SK-N-SH (cell line): Measurements from ENCODE around the gene CSNK1A1L. TPM values are rescaled to one million over a fixed set of nuclear protein-coding genes. Genes with fewer than 3 reads are reported as not detected.

Source experiments
- CTCF ChIA-PET: fragments of 300-600, 350-600 bp; formaldehyde crosslinking; extraction: SDS; loops from one replicate; lab custom pipeline; 2021; lab: Yijun Ruan, JAX
- POLR2A ChIA-PET: fragments of 350-600 bp; sonication (Branson Sonifier 250); formaldehyde crosslinking; extraction: SDS; loops from one replicate; lab custom pipeline; 2020; ENCODE audit warnings: antibody characterized with exemption, inconsistent platforms; lab: Yijun Ruan, JAX
- DNase-seq: peaks from one replicate; pipeline ENCODE4 v3.0.0; 2012
- H2AFZ ChIP-seq: fragments of 200-600 bp; sonication (generic); 2 replicates; pipeline ENCODE4 v1.8.1; 2016; ENCODE audit warnings: antibody characterized with exemption, mild to moderate bottlenecking, low read depth
- H3F3A ChIP-seq: fragments of 200-600 bp; sonication (generic); replicated peaks from 2 replicates; pipeline ENCODE3; 2016; ENCODE audit warnings: antibody characterized with exemption, mild to moderate bottlenecking; ENCODE audit not compliant: insufficient read depth
- H3K27ac ChIP-seq, 2 experiments: fragments of 200-500 bp in 1 of 2; fragments of 200-600 bp in 1 of 2; sonication (Bioruptor generic) in 1 of 2; sonication (generic), shearing (Covaris generic) in 1 of 2; 2 replicates each; pipeline versions ENCODE4 v1.5.1 to v1.6.1; 2014 to 2016; ENCODE audit warnings: low read depth in 2 of 2, inconsistent platforms in 1 of 2, low read length in 1 of 2, mild to moderate bottlenecking in 1 of 2, mixed read lengths in 1 of 2
- H3K27me3 ChIP-seq: fragments of 200-600 bp; sonication (generic), shearing (Covaris generic); 2 replicates; pipeline ENCODE4 v1.6.1; 2016; ENCODE audit warnings: mixed run types; ENCODE audit not compliant: insufficient read depth
- H3K36me3 ChIP-seq, 2 experiments: fragments of 200-500 bp in 1 of 2; fragments of 200-600 bp in 1 of 2; sonication (Bioruptor generic) in 1 of 2; sonication (generic) in 1 of 2; replicated peaks in 1 of 2; 2 replicates each; pipeline versions ENCODE3 to v1.5.1; 2014 to 2016; ENCODE audit warnings: low read length in 1 of 2, mild to moderate bottlenecking in 1 of 2; ENCODE audit not compliant: insufficient read depth in 2 of 2, control insufficient read depth in 1 of 2
- H3K4me1 ChIP-seq, 2 experiments: fragments of 200-500 bp in 1 of 2; fragments of 200-600 bp in 1 of 2; sonication (Bioruptor generic) in 1 of 2; sonication (generic), shearing (Covaris generic) in 1 of 2; 2 replicates each; pipeline versions ENCODE4 v1.5.1 to v1.6.1; 2014 to 2016; ENCODE audit warnings: low read depth in 1 of 2, low read length in 1 of 2, mixed run types in 1 of 2; ENCODE audit not compliant: insufficient read depth in 2 of 2, control insufficient read depth in 1 of 2
- H3K4me2 ChIP-seq: fragments of 200-600 bp; sonication (generic), shearing (Covaris generic); 2 replicates; pipeline ENCODE4 v1.6.1; 2017; ENCODE audit warnings: mixed run types
- H3K4me3 ChIP-seq, 2 experiments: fragments of 200-500 bp in 1 of 2; fragments of 200-600 bp in 1 of 2; sonication (Bioruptor generic) in 1 of 2; sonication (generic), shearing (Covaris generic) in 1 of 2; 2 replicates each; pipeline versions ENCODE4 v1.5.1 to v1.8.1; 2014 to 2016; ENCODE audit warnings: low read depth in 2 of 2, inconsistent platforms in 1 of 2, low read length in 1 of 2, mild to moderate bottlenecking in 1 of 2, mixed read lengths in 1 of 2, moderate library complexity in 1 of 2
- H3K79me2 ChIP-seq: fragments of 200-600 bp; sonication (generic); 2 replicates; pipeline ENCODE4 v1.8.1; 2017; ENCODE audit warnings: mild to moderate bottlenecking; ENCODE audit not compliant: insufficient read depth
- H3K9ac ChIP-seq: fragments of 200-600 bp; sonication (generic); 2 replicates; pipeline ENCODE4 v1.6.1; 2017; ENCODE audit warnings: mixed run types
- H3K9me2 ChIP-seq: fragments of 200-600 bp; sonication (generic); 2 replicates; pipeline ENCODE4 v1.6.1; 2017; ENCODE audit warnings: mixed run types
- H3K9me3 ChIP-seq: fragments of 200-600 bp; sonication (generic); 2 replicates; pipeline ENCODE4 v1.6.1; 2017; ENCODE audit warnings: mixed run types, mild to moderate bottlenecking, moderate library complexity
- H4K20me1 ChIP-seq: fragments of 200-600 bp; sonication (generic); 2 replicates; pipeline ENCODE4 v1.6.1; 2017; ENCODE audit warnings: mild to moderate bottlenecking, mixed run types; ENCODE audit not compliant: insufficient read depth
- CHD2 ChIP-seq: fragments of 150-350 bp; IDR thresholded peaks from 2 replicates; pipeline ENCODE4 v1.6.1; 2018; ENCODE audit warnings: low read length; ENCODE audit not compliant: partially characterized antibody
- ELF1 ChIP-seq: IDR thresholded peaks from 2 replicates; pipeline ENCODE4 v1.4.0; 2012
- GABPA ChIP-seq: IDR thresholded peaks from 2 replicates; pipeline ENCODE4 v1.4.0; 2012; ENCODE audit warnings: low read depth, mild to moderate bottlenecking
- MXI1 ChIP-seq: IDR thresholded peaks from 2 replicates; pipeline ENCODE4 v1.6.1; 2012; ENCODE audit warnings: mild to moderate bottlenecking, low read depth, low read length, improper control_type of control experiment
- SIN3A ChIP-seq: IDR thresholded peaks from 2 replicates; pipeline ENCODE4 v1.6.1; 2012; ENCODE audit warnings: low read depth, mild to moderate bottlenecking, low read length, moderate library complexity, borderline replicate concordance
- TEAD4 ChIP-seq: IDR thresholded peaks from 2 replicates; pipeline ENCODE4 v1.4.0; 2012; ENCODE audit warnings: mild to moderate bottlenecking, borderline replicate concordance; ENCODE audit not compliant: insufficient read depth
- whole genome bisulfite sequencing: methylation state at CpG from one replicate; pipeline ENCODE4 v1.1.6; 2017; ENCODE audit warnings: low lambda C conversion rate; 5-methylcytosine and 5-hydroxymethylcytosine counted together
- polyA plus RNA-seq, 3 experiments: library from polyadenylated mRNA; depleted of rRNA; stranded (reverse); fragments of >200 nt; gene quantifications; 2 replicates each; pipeline ENCODE4 v1.2.3, GENCODE V29; 2012
- TF ChIP-seq, protein P1 (sequence below): IDR thresholded peaks from 2 replicates; pipeline ENCODE4 v1.4.0; 2012; ENCODE audit warnings: low read depth, borderline replicate concordance
- TF ChIP-seq, protein P2 (sequence below): IDR thresholded peaks from 2 replicates; pipeline ENCODE4 v1.4.0; 2012; ENCODE audit warnings: low read depth, borderline replicate concordance
- TF ChIP-seq, protein P3 (sequence below): fragments of 150-350 bp; IDR thresholded peaks from 2 replicates; pipeline ENCODE4 v1.6.1; 2017; ENCODE audit warnings: antibody characterized with exemption, low read length, low read depth, borderline replicate concordance
- TF ChIP-seq, protein P4 (sequence below): IDR thresholded peaks from 2 replicates; pipeline ENCODE4 v1.4.0; 2012; ENCODE audit warnings: low read depth

The CSNK1A1L gene
- polyA plus RNA-seq, 1 of the 3 experiments (the other 2 are of a cell fraction): not detected

DNA sequence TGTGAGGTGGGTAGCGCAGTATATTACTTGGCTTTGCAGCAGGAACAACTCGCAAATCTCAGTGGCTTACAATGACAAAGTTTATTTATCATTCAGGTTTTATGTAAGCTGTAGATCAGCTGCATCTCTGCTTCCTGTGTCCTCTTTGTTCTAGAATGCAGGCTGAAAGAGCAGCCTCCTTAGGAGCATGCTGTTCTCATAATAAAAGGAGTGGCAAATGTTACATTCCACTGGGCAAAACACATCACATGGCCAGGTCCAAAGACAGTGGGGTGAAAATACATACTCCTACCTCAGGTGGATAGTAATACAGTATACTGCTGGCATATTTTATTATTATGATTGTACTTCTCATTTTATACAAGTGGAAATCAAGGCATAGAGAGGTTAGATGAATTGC lies 1.2 kb upstream of the CSNK1A1L start:
- TF ChIP-seq, protein P1, sequence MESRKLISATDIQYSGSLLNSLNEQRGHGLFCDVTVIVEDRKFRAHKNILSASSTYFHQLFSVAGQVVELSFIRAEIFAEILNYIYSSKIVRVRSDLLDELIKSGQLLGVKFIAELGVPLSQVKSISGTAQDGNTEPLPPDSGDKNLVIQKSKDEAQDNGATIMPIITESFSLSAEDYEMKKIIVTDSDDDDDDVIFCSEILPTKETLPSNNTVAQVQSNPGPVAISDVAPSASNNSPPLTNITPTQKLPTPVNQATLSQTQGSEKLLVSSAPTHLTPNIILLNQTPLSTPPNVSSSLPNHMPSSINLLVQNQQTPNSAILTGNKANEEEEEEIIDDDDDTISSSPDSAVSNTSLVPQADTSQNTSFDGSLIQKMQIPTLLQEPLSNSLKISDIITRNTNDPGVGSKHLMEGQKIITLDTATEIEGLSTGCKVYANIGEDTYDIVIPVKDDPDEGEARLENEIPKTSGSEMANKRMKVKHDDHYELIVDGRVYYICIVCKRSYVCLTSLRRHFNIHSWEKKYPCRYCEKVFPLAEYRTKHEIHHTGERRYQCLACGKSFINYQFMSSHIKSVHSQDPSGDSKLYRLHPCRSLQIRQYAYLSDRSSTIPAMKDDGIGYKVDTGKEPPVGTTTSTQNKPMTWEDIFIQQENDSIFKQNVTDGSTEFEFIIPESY: no peak
- TF ChIP-seq, protein P2, sequence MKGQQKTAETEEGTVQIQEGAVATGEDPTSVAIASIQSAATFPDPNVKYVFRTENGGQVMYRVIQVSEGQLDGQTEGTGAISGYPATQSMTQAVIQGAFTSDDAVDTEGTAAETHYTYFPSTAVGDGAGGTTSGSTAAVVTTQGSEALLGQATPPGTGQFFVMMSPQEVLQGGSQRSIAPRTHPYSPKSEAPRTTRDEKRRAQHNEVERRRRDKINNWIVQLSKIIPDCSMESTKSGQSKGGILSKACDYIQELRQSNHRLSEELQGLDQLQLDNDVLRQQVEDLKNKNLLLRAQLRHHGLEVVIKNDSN: no peak
- TF ChIP-seq, protein P3, sequence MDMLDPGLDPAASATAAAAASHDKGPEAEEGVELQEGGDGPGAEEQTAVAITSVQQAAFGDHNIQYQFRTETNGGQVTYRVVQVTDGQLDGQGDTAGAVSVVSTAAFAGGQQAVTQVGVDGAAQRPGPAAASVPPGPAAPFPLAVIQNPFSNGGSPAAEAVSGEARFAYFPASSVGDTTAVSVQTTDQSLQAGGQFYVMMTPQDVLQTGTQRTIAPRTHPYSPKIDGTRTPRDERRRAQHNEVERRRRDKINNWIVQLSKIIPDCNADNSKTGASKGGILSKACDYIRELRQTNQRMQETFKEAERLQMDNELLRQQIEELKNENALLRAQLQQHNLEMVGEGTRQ: no peak
- TF ChIP-seq TEAD4: no peak
- no peaks in the 10 kb centered on the region for H3K9me2 ChIP-seq
- H3K9ac ChIP-seq: no peak overlapping the region
- H4K20me1 ChIP-seq: no peaks in the 10 kb centered on the region
- no peaks in the 10 kb centered on the region for H3K36me3 ChIP-seq
- no peak overlapping the region for H3K4me2 ChIP-seq
- no peak overlapping the region for H2AFZ ChIP-seq
- no peaks in the 10 kb centered on the region for H3K79me2 ChIP-seq
- WGBS: 70% methylated on average over 2 of the region's 2 CpGs
- H3K27me3 ChIP-seq: no peaks in the 10 kb centered on the region
- no peaks in the 10 kb centered on the region for H3K9me3 ChIP-seq
- peaks cover 4% of the 10 kb centered on the region for H3F3A ChIP-seq
- no peak overlapping the region for H3K4me3 ChIP-seq
- no peak for DNase-seq
- H3K27ac ChIP-seq: no peak overlapping the region
- POLR2A ChIA-PET: no interaction called here
- no peaks in the 10 kb centered on the region for H3K4me1 ChIP-seq
- CTCF ChIA-PET: interaction anchor here (1.0 kb wide), 1 partner anchor 1475 kb away, joined by 3 read pairs; no protein-coding TSS in a partner anchor

DNA sequence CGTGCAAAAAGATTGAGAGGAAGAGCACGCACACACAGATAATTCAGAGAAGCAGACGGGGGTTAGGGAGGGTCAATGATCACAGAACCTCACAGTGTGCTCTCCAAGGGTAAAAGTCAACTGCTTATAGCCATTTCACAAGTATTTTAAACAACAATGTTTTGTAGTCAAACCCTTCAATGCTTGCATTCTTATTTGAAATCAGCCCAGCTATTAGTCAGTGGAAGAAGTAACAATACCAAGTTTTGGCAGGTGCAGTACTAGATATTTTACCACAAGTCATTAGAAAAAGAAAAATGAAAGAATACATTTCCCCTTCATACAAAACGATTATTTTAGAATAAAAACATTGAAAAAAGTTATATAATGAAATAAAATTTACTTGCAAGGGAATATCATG lies 2.6 kb downstream of the CSNK1A1L start:
- ChIA-PET POLR2A (no interaction called here), CTCF (interaction anchor here (0.9 kb wide), 1 partner anchor 8 kb away, joined by 3 read pairs; no protein-coding TSS in a partner anchor)
- H3K4me1 ChIP-seq: no peaks in the 10 kb centered on the region
- no peaks in the 10 kb centered on the region for H3K36me3 ChIP-seq
- H4K20me1 ChIP-seq: no peaks in the 10 kb centered on the region
- no peak overlapping the region for H2AFZ ChIP-seq
- no peak overlapping the region for H3K4me3 ChIP-seq
- TF ChIP-seq GABPA (no peak), CHD2 (no peak), MXI1 (no peak), SIN3A (no peak), ELF1 (no peak)
- TF ChIP-seq, protein P4, sequence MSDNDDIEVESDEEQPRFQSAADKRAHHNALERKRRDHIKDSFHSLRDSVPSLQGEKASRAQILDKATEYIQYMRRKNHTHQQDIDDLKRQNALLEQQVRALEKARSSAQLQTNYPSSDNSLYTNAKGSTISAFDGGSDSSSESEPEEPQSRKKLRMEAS: no peak
- no peak overlapping the region for H3K4me2 ChIP-seq
- H3K9me3 ChIP-seq: no peaks in the 10 kb centered on the region
- no peak for DNase-seq
- WGBS: 46% methylated on average over 4 of the region's 4 CpGs
- peaks cover 4% of the 10 kb centered on the region for H3F3A ChIP-seq
- H3K27ac ChIP-seq: no peak overlapping the region
- no peak overlapping the region for H3K9ac ChIP-seq
- H3K79me2 ChIP-seq: no peaks in the 10 kb centered on the region
- no peaks in the 10 kb centered on the region for H3K27me3 ChIP-seq
- H3K9me2 ChIP-seq: no peaks in the 10 kb centered on the region
